IMR-90 (cell line): ENCODE data around the gene SGK1. TPM values are rescaled to one million over a fixed set of nuclear protein-coding genes. Genes with fewer than 3 reads are reported as not detected.

Source experiments
- ATAC-seq: fragments of 200-7000 bp; cut with Tn5 transposase; 2 replicates; pipeline ENCODE4 v1.9.1; 2020; ENCODE audit warnings: low read depth, mild to moderate bottlenecking, moderate library complexity
- BruUV-seq: library from RNA; stranded (reverse); fragments of 400-500 nt; replicated peaks from 2 replicates; lab custom pipeline; 2021; lab: Mats Ljungman, UMichigan
- CTCF ChIA-PET: fragments of 300-600 bp; formaldehyde crosslinking; extraction: SDS; loops from one replicate; lab custom pipeline; 2021; ENCODE audit warnings: antibody characterized with exemption; lab: Yijun Ruan, JAX
- POLR2A ChIA-PET: fragments of 300-600 bp; sonication (Branson Sonifier 250); formaldehyde crosslinking; loops from one replicate; lab custom pipeline; 2022; ENCODE audit warnings: antibody characterized with exemption; ENCODE audit not compliant: unreplicated experiment; lab: Charles Lee
- DNase-seq: peaks from one replicate; pipeline ENCODE4 v3.0.0; 2013
- H2AFZ ChIP-seq: replicated peaks from 2 replicates; pipeline ENCODE3; 2013; ENCODE audit warnings: low read length, mild to moderate bottlenecking; ENCODE audit not compliant: poor library complexity
- H2AK5ac ChIP-seq: 2 replicates; pipeline ENCODE4 v1.6.1; 2013; ENCODE audit warnings: low read depth, low read length, inconsistent platforms
- H2AK9ac ChIP-seq: replicated peaks from 2 replicates; pipeline ENCODE3; 2013; ENCODE audit warnings: mild to moderate bottlenecking, low read depth, low read length, moderate library complexity; ENCODE audit not compliant: poor library complexity
- H2BK120ac ChIP-seq: 2 replicates; pipeline ENCODE4 v1.6.1; 2013; ENCODE audit warnings: low read depth, low read length, inconsistent platforms
- H2BK15ac ChIP-seq: 3 replicates; pipeline ENCODE4 v1.6.1; 2013; ENCODE audit warnings: low read depth, low read length, inconsistent platforms
- H2BK20ac ChIP-seq: 2 replicates; pipeline ENCODE4 v1.6.1; 2013; ENCODE audit warnings: low read depth, mild to moderate bottlenecking, inconsistent platforms, low read length, moderate library complexity
- H2BK5ac ChIP-seq: 2 replicates; pipeline ENCODE4 v1.6.1; 2013; ENCODE audit warnings: mild to moderate bottlenecking, low read depth, low read length, inconsistent platforms; ENCODE audit not compliant: poor library complexity, severe bottlenecking
- H3K14ac ChIP-seq: replicated peaks from 2 replicates; pipeline ENCODE4 v1.6.1; 2013; ENCODE audit warnings: low read depth, low read length, inconsistent platforms
- H3K18ac ChIP-seq: 2 replicates; pipeline ENCODE4 v1.6.1; 2013; ENCODE audit warnings: low read depth, low read length, control low read depth
- H3K23ac ChIP-seq: 2 replicates; pipeline ENCODE4 v1.6.1; 2013; ENCODE audit warnings: low read depth, low read length, inconsistent platforms
- H3K27ac ChIP-seq: 2 replicates; pipeline ENCODE4 v1.5.1; 2013; ENCODE audit warnings: mild to moderate bottlenecking, control low read depth, low read length; ENCODE audit not compliant: insufficient read depth
- H3K27me3 ChIP-seq: 2 replicates; pipeline ENCODE4 v1.6.1; 2013; ENCODE audit warnings: low read length; ENCODE audit not compliant: control insufficient read depth, insufficient read depth
- H3K36me3 ChIP-seq: 2 replicates; pipeline ENCODE4 v1.6.1; 2013; ENCODE audit warnings: low read length, mixed read lengths; ENCODE audit not compliant: control insufficient read depth, insufficient read depth
- H3K4ac ChIP-seq: 2 replicates; pipeline ENCODE4 v1.6.1; 2013; ENCODE audit warnings: low read depth, low read length, inconsistent platforms
- H3K4me1 ChIP-seq: 2 replicates; pipeline ENCODE4 v1.6.1; 2013; ENCODE audit warnings: low read length, mixed read lengths; ENCODE audit not compliant: control insufficient read depth, insufficient read depth
- H3K4me2 ChIP-seq: 2 replicates; pipeline ENCODE4 v1.6.1; 2013; ENCODE audit warnings: low read depth, mild to moderate bottlenecking, control low read depth, low read length, moderate library complexity
- H3K4me3 ChIP-seq: 2 replicates; pipeline ENCODE4 v1.5.1; 2013; ENCODE audit warnings: low read depth, mild to moderate bottlenecking, control low read depth, low read length, moderate library complexity; ENCODE audit not compliant: insufficient read depth
- H3K56ac ChIP-seq: 2 replicates; pipeline ENCODE4 v1.6.1; 2013; ENCODE audit warnings: low read length, inconsistent platforms; ENCODE audit not compliant: insufficient read depth; ENCODE audit errors: extremely low read depth
- H3K79me1 ChIP-seq, 2 experiments: 2 replicates each; pipeline ENCODE4 v1.6.1; 2013; ENCODE audit warnings: low read length in 2 of 2, inconsistent platforms in 1 of 2, low read depth in 1 of 2
- H3K9ac ChIP-seq: 2 replicates; pipeline ENCODE4 v1.6.1; 2013; ENCODE audit warnings: low read depth, low read length, control low read depth
- H3K9me1 ChIP-seq: 2 replicates; pipeline ENCODE4 v1.6.1; 2013; ENCODE audit warnings: low read length, inconsistent platforms; ENCODE audit not compliant: insufficient read depth
- H3K9me3 ChIP-seq: 2 replicates; pipeline ENCODE4 v1.6.1; 2013; ENCODE audit warnings: low read length; ENCODE audit not compliant: control insufficient read depth, insufficient read depth
- H4K20me1 ChIP-seq: 2 replicates; pipeline ENCODE4 v1.6.1; 2013; ENCODE audit warnings: low read length, inconsistent platforms; ENCODE audit not compliant: insufficient read depth
- H4K5ac ChIP-seq: 2 replicates; pipeline ENCODE4 v1.6.1; 2013; ENCODE audit warnings: mild to moderate bottlenecking, low read depth, low read length, control low read depth
- H4K8ac ChIP-seq, 2 experiments: 2 replicates each; pipeline ENCODE4 v1.6.1; 2013; ENCODE audit warnings: low read depth in 2 of 2, low read length in 2 of 2, control low read depth in 1 of 2, inconsistent platforms in 1 of 2
- H4K91ac ChIP-seq: 2 replicates; pipeline ENCODE4 v1.6.1; 2013; ENCODE audit warnings: low read depth, low read length, inconsistent platforms; ENCODE audit not compliant: insufficient read depth
- BHLHE40 ChIP-seq: fragments of 150-350 bp; IDR thresholded peaks from 2 replicates; pipeline ENCODE4 v1.6.1; 2016; ENCODE audit warnings: mild to moderate bottlenecking, low read depth, low read length
- CEBPB ChIP-seq: IDR thresholded peaks from 2 replicates; pipeline ENCODE4 v1.6.1; 2012; ENCODE audit warnings: low read depth, low read length, improper control_type of control experiment
- CTCF ChIP-seq: conservative IDR thresholded peaks from 2 replicates; pipeline ENCODE4 v1.5.1; 2012; ENCODE audit warnings: mild to moderate bottlenecking, low read depth, low read length, improper control_type of control experiment
- FOS ChIP-seq: fragments of 150-350 bp; IDR thresholded peaks from 2 replicates; pipeline ENCODE4 v1.6.1; 2016; ENCODE audit warnings: low read depth, low read length
- MAFK ChIP-seq: IDR thresholded peaks from 2 replicates; pipeline ENCODE4 v1.6.1; 2012; ENCODE audit warnings: low read depth, low read length, improper control_type of control experiment
- MAZ ChIP-seq: IDR thresholded peaks from 2 replicates; pipeline ENCODE4 v1.6.1; 2012; ENCODE audit warnings: low read depth, mild to moderate bottlenecking, low read length, improper control_type of control experiment, moderate library complexity, borderline replicate concordance
- MXI1 ChIP-seq: IDR thresholded peaks from 2 replicates; pipeline ENCODE4 v1.6.1; 2012; ENCODE audit warnings: low read depth, mild to moderate bottlenecking, low read length, moderate library complexity, borderline replicate concordance
- NFE2L2 ChIP-seq: fragments of 150-350 bp; IDR thresholded peaks from 2 replicates; pipeline ENCODE4 v1.6.1; 2016; ENCODE audit warnings: low read depth, mild to moderate bottlenecking, low read length
- POLR2A ChIP-seq: IDR thresholded peaks from 2 replicates; pipeline ENCODE4 v1.6.1; 2012; ENCODE audit warnings: mild to moderate bottlenecking, low read depth, low read length
- RAD21 ChIP-seq: IDR thresholded peaks from 2 replicates; pipeline ENCODE4 v1.6.1; 2012; ENCODE audit warnings: low read length, improper control_type of control experiment
- RCOR1 ChIP-seq: IDR thresholded peaks from 2 replicates; pipeline ENCODE4 v1.6.1; 2012; ENCODE audit warnings: mild to moderate bottlenecking, low read length, improper control_type of control experiment; ENCODE audit not compliant: insufficient replicate concordance
- RFX5 ChIP-seq: IDR thresholded peaks from 2 replicates; pipeline ENCODE4 v1.8.0; 2012; ENCODE audit warnings: low read depth, mild to moderate bottlenecking, low read length, moderate library complexity
- SMC3 ChIP-seq: fragments of 150-350 bp; IDR thresholded peaks from 2 replicates; pipeline ENCODE4 v1.6.1; 2016; ENCODE audit warnings: low read depth, mild to moderate bottlenecking, antibody characterized with exemption, low read length, moderate library complexity
- USF2 ChIP-seq: fragments of 150-350 bp; IDR thresholded peaks from 2 replicates; pipeline ENCODE4 v1.6.1; 2017; ENCODE audit warnings: mild to moderate bottlenecking, antibody characterized with exemption, low read length, low read depth
- WGBS, 2 experiments: methylation state at CpG; one replicate each; pipeline versions ENCODE4 v1.1.5 to v1.1.7; 2013; ENCODE audit warnings: missing lambda C conversion rate in 2 of 2; ENCODE audit not compliant: insufficient read length in 1 of 2; ENCODE audit errors: extremely low coverage in 2 of 2; 5-methylcytosine and 5-hydroxymethylcytosine counted together
- dilution Hi-C: fragments of 300-500 bp; cut with HindIII; formaldehyde crosslinking; loops from one replicate; pipeline ENCODE4 v1.14.3; 2018; ENCODE audit warnings: low sequenced_read_pairs; ENCODE audit not compliant: unreplicated experiment
- in situ Hi-C: fragments of 300-500 bp; cut with MboI; formaldehyde crosslinking; loops from 3 replicates; pipeline ENCODE4 v1.14.3; 2019; ENCODE audit warnings: low sequenced_read_pairs, inconsistent platforms, mixed read lengths
- intact Hi-C: fragments of 100-400 bp; cut with micrococcal nuclease; formaldehyde crosslinking; loops from 2 replicates; pipeline ENCODE4 v1.10.0; 2022
- polyA plus RNA-seq, 3 experiments: library from polyadenylated mRNA; depleted of rRNA; stranded (reverse); fragments of >200 nt; gene quantifications; 2 replicates each; pipeline ENCODE4 v1.2.3, GENCODE V29; 2012; ENCODE audit warnings: low replicate concordance in 1 of 3
- total RNA-seq: library from RNA; depleted of rRNA; stranded (reverse); fragments of >200 nt; gene quantifications from 2 replicates; pipeline ENCODE4 v1.2.3, GENCODE V29; 2012

Gene SGK1
- total and polyA plus RNA-seq, 2 of the 4 experiments (the other 2 are of a cell fraction) = 121 to 255 TPM

- ChIA-PET POLR2A (interaction anchor here (1.0 kb wide), 1 partner anchor 658 kb away, joined by 3 read pairs; no protein-coding TSS in a partner anchor), CTCF (no interaction called here)
- H4K20me1 ChIP-seq = peaks cover 9% of the 10 kb centered on the region; the same call in 1 of the 2 replicates
- in situ Hi-C loops = no loop called here
- no peak overlapping the region for H2BK120ac ChIP-seq
- no peak overlapping the region for H3K4me2 ChIP-seq
- intact Hi-C loops = no loop called here
- H4K8ac ChIP-seq = no peak overlapping the region
- no peak overlapping the region for H3K18ac ChIP-seq
- no peak for DNase-seq
- dilution Hi-C loops = loop anchor here (10.0 kb wide), 1 partner anchor 661 kb away; no protein-coding TSS in a partner anchor
- no peak overlapping the region for H2BK20ac ChIP-seq
- peaks cover 15% of the 10 kb centered on the region for H3K36me3 ChIP-seq
- no peak overlapping the region for H2AK9ac ChIP-seq
- H3K23ac ChIP-seq = no peak overlapping the region
- H2BK5ac ChIP-seq = no peak overlapping the region
- no peaks in the 10 kb centered on the region for H3K9me3 ChIP-seq
- no TSS peak for BruUV-seq
- no peak overlapping the region for H4K5ac ChIP-seq
- no peaks in the 10 kb centered on the region; the same call in 1 of the 2 replicates for H3K4me1 ChIP-seq
- TF ChIP-seq POLR2A (no peak), NFE2L2 (no peak), FOS (no peak), MXI1 (no peak), CEBPB (no peak), USF2 (no peak), RAD21 (no peak), CTCF (no peak), MAFK (no peak), RFX5 (no peak), BHLHE40 (no peak), RCOR1 (no peak), MAZ (no peak), SMC3 (no peak)
- no peaks in the 10 kb centered on the region for H3K79me1 ChIP-seq
- H3K9me1 ChIP-seq = no peaks in the 10 kb centered on the region; the same call in 1 of the 2 replicates
- H2AK5ac ChIP-seq = no peak overlapping the region
- no peak overlapping the region for H3K4ac ChIP-seq
- no peak overlapping the region for H2BK15ac ChIP-seq
- H3K27ac ChIP-seq = no peak overlapping the region
- no peak overlapping the region for H4K91ac ChIP-seq
- WGBS, 2 experiments = 75% methylated on average over 4 of the region's 8 CpGs; no CpG with 5 or more reads in 1 of the 2 experiments
- no peak overlapping the region for H3K14ac ChIP-seq
- no peak overlapping the region for H2AFZ ChIP-seq
- no peaks in the 10 kb centered on the region for H3K27me3 ChIP-seq
- no peak overlapping the region for H3K4me3 ChIP-seq
- H3K56ac ChIP-seq = no peak overlapping the region
- no peak overlapping the region for H3K9ac ChIP-seq
- no peak for ATAC-seq
Measured at GRCh38 chr6:134164300-134164699, 153.6 kb downstream of the SGK1 start.
